AG09309 (cell line): ENCODE results near the gene NMT2.

Experiments used
- DNase-seq: peaks from one replicate; pipeline ENCODE4 v3.0.0-alpha.2; 2010; ENCODE audit warnings: low read depth
- H3K4me3 ChIP-seq: 2 replicates; pipeline ENCODE4 v1.5.1; 2011; ENCODE audit warnings: mild to moderate bottlenecking, low read depth, low read length, moderate library complexity; ENCODE audit not compliant: control insufficient read depth
- CTCF ChIP-seq: IDR thresholded peaks from 2 replicates; pipeline ENCODE4 v1.5.1; 2011; ENCODE audit warnings: mild to moderate bottlenecking, low read depth, low read length, inconsistent platforms; ENCODE audit not compliant: insufficient read depth, control insufficient read depth; ENCODE audit errors: missing control alignments

The NMT2 gene

GRCh38 chr10:15120523-15120922 is 48.0 kb downstream of the NMT2 start:
- peak; percentile 74 for DNase-seq
- H3K4me3 ChIP-seq, result no peak overlapping the region
- TF ChIP-seq CTCF, result no peak

GRCh38 chr10:15118615-15119014 is 49.9 kb downstream of the NMT2 start:
- DNase-seq, result no peak
- no peak overlapping the region for H3K4me3 ChIP-seq
- no peak for TF ChIP-seq CTCF

GRCh38 chr10:15116225-15116624 is 52.3 kb downstream of the NMT2 start:
- no peak overlapping the region for H3K4me3 ChIP-seq
- no peak for DNase-seq
- TF ChIP-seq CTCF, result no peak

GRCh38 chr10:15113766-15114165 is 54.7 kb downstream of the NMT2 start:
- DNase-seq, result no peak
- TF ChIP-seq CTCF, result no peak
- H3K4me3 ChIP-seq, result no peak overlapping the region

GRCh38 chr10:15112657-15113056 is 55.8 kb downstream of the NMT2 start:
- TF ChIP-seq CTCF, result no peak
- no peak for DNase-seq
- H3K4me3 ChIP-seq, result no peak overlapping the region

- peak; percentile 86 for TF ChIP-seq CTCF
- no peak for DNase-seq
- H3K4me3 ChIP-seq, result no peak overlapping the region
Measured at GRCh38 chr10:15106352-15107013, 62.0 kb downstream of the NMT2 start.
